Sigmoid colon (tissue), 7 donors: ENCODE results near the gene FUT9. TPM values are rescaled to one million over a fixed set of nuclear protein-coding genes. Genes with fewer than 3 reads are reported as not detected.

Experiments
- DNase-seq: peaks from one replicate; pipeline ENCODE4 v3.0.0-alpha.2; 2019
- H3K27ac ChIP-seq, 4 donors: fragments of 200-600 bp; sonication (generic); one replicate each; pipeline ENCODE4 v1.5.1; 2016 to 2019; ENCODE audit warnings: mild to moderate bottlenecking in 1 of 4
- H3K27me3 ChIP-seq, 3 donors: fragments of 200-600 bp; sonication (generic); one replicate each; pipeline ENCODE4 v1.5.1; 2019; ENCODE audit warnings: mild to moderate bottlenecking in 1 of 3
- H3K36me3 ChIP-seq, 4 donors: fragments of 200-600 bp; sonication (generic); one replicate each; pipeline ENCODE4 v1.5.1; 2016 to 2019
- H3K4me1 ChIP-seq, 4 donors: fragments of 200-600 bp; sonication (generic); one replicate each; pipeline ENCODE4 v1.5.1; 2017 to 2019
- H3K4me3 ChIP-seq, 4 donors: fragments of 200-600 bp; sonication (generic); one replicate each; pipeline ENCODE4 v1.5.1; 2017 to 2019; ENCODE audit warnings: mild to moderate bottlenecking in 2 of 4, moderate library complexity in 1 of 4
- H3K9me3 ChIP-seq, 4 donors: fragments of 200-600 bp in 3 of 4; sonication (generic) in 3 of 4; one replicate each; pipeline versions ENCODE4 v1.5.1 to v1.6.1; 2013 to 2019
- CTCF ChIP-seq, 4 experiments: fragments of 450-650 bp in 3 of 4; fragments of 200-600 bp in 1 of 4; IDR thresholded peaks; one replicate each; pipeline ENCODE4 v1.5.1; 2016 to 2019; ENCODE audit warnings: antibody characterized with exemption in 4 of 4, mild to moderate bottlenecking in 3 of 4, moderate library complexity in 2 of 4
- EP300 ChIP-seq, 4 donors: sonication (generic); formaldehyde crosslinking; IDR thresholded peaks; one replicate each; pipeline ENCODE4 v1.6.1; 2017; ENCODE audit warnings: antibody characterized with exemption in 4 of 4
- POLR2A ChIP-seq, 2 donors: fragments of 450-650 bp; IDR thresholded peaks; one replicate each; pipeline ENCODE4 v1.6.1; 2016; ENCODE audit warnings: antibody characterized with exemption in 2 of 2, mild to moderate bottlenecking in 2 of 2, moderate library complexity in 2 of 2
- POLR2AphosphoS5 ChIP-seq, 4 donors: sonication (generic); formaldehyde crosslinking; IDR thresholded peaks; one replicate each; pipeline ENCODE4 v1.6.1; 2017; ENCODE audit warnings: antibody characterized with exemption in 4 of 4
- WGBS, 2 donors: extraction: QIAGEN DNeasy Blood & Tissue Kit; methylation state at CpG; one replicate each; pipeline ENCODE4 v1.1.7; 2013; 5-methylcytosine and 5-hydroxymethylcytosine counted together
- intact Hi-C: fragments of 100-400 bp; cut with DNase I; formaldehyde crosslinking; loops from one replicate; pipeline ENCODE4 v1.15.1; 2023
- polyA plus RNA-seq, 3 donors: library from polyadenylated mRNA; stranded (reverse); fragments of 200-250 nt; gene quantifications; one replicate each; pipeline ENCODE4 v1.2.3, GENCODE V29; 2013
- total RNA-seq, 4 donors: library from RNA; depleted of rRNA; stranded (reverse); fragments of >200 nt; gene quantifications; one replicate each; pipeline ENCODE4 v1.1.0, GENCODE V29; 2016
- donor health status: healthy with polysubstance abuse.
- donor health status: Bipolar disorder and iron deficiency.
- donor health status: healthy.

The FUT9 gene
- total and polyA plus RNA-seq, 7 donors, result 0.01 to 2.1 (median 0.55) TPM; not detected in 2

GRCh38 chr6:96153775-96154174, 138.0 kb downstream of the FUT9 start:
- Histone ChIP-seq H3K27me3 (no peaks in the 10 kb centered on the region), H3K36me3 (no peaks in the 10 kb centered on the region), H3K27ac (no peak overlapping the region), H3K4me3 (no peak overlapping the region), H3K9me3 (no peaks in the 10 kb centered on the region), H3K4me1 (peaks cover 0 to 29% (median 8%) of the 10 kb centered on the region in 4 donors)
- intact Hi-C loops, result no loop called here
- no peak for DNase-seq
- TF ChIP-seq POLR2AphosphoS5 (IDR thresholded peaks at IDR 0.05) (no peak), CTCF (IDR thresholded peaks at IDR 0.05) (no peak), POLR2A (IDR thresholded peaks at IDR 0.05) (no peak)

GRCh38 chr6:96156425-96156824, 140.7 kb downstream of the FUT9 start:
- DNase-seq, result no peak
- H3K27me3 ChIP-seq, result no peaks in the 10 kb centered on the region
- H3K36me3 ChIP-seq, result no peaks in the 10 kb centered on the region
- peaks cover 0 to 19% (median 5%) of the 10 kb centered on the region in 4 donors for H3K4me1 ChIP-seq
- peak overlapping the region in 3 of 4 donors; percentile 52 to 68 (median 61) for H3K27ac ChIP-seq
- 71 to 78% methylated on average over 4 of the region's 4 CpGs for WGBS, 2 donors
- TF ChIP-seq EP300 (IDR thresholded peaks at IDR 0.05), result no peak
- TF ChIP-seq POLR2A (IDR thresholded peaks at IDR 0.05), result no peak
- TF ChIP-seq POLR2AphosphoS5 (IDR thresholded peaks at IDR 0.05), result no peak
- TF ChIP-seq CTCF (IDR thresholded peaks at IDR 0.05), result no peak
- peak overlapping the region in 1 of 4 donors; percentile 20 for H3K4me3 ChIP-seq
- no peaks in the 10 kb centered on the region for H3K9me3 ChIP-seq
- intact Hi-C loops, result no loop called here

DNA sequence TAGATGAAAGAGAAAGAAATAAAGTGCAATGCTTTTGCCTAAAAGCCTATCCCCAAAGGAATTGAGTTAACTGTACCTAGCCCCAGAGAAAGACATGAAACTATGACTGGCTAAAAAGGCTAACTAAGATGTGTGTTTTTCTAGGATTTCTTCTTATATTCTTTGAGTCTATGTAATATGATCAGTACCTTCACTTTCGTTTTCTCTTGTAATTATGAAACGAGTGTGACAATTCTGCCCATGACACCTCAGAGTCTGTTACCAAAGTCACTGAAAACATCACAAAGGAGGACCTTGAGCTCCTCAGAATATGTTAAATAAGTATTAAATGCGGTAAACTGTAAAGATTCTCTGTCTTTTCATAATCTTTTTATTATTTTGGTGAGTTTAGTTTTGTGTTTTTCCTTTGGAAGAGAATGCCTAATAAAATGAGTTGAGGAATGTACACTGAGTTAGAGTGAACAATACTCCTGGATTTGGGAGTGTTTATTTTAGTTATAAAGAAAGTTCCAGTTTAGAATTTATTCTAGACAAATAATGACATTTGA, 141.3 kb downstream of the FUT9 start:
- Histone ChIP-seq H3K36me3 (no peaks in the 10 kb centered on the region), H3K27me3 (no peaks in the 10 kb centered on the region), H3K27ac (peak overlapping the region in 3 of 4 donors; percentile 52 to 68 (median 61)), H3K9me3 (no peaks in the 10 kb centered on the region), H3K4me3 (peak overlapping the region in 3 of 4 donors; percentile 11 to 24 (median 20)), H3K4me1 (peaks cover 0 to 12% (median 5%) of the 10 kb centered on the region in 4 donors)
- 19 to 46% methylated on average over 3 of the region's 3 CpGs for WGBS, 2 donors
- DNase-seq, result no peak
- TF ChIP-seq CTCF (IDR thresholded peaks at IDR 0.05), result no peak
- intact Hi-C loops, result no loop called here

DNA sequence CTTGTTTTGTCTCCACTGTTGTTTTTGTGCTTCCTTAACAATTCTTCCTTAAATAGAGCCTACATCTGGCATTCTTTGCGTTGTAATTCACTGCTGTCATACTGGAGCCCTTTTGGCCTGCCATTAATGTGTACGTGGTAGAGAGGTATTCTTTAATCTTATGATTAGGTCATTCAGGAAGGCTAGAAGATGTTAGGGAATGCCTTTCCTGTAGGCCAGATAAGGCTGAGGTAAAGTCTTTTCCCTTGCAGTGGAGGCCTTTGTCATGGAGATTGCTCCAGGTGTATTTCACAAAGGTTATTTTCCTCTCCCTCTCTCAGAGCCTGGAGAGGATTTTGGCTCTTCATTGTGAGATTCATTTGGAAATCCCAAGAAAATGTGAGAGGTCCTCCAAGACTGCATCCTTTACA, 146.9 kb downstream of the FUT9 start:
- Histone ChIP-seq H3K27ac (no peak overlapping the region), H3K4me1 (peaks cover 0 to 3% (median 1%) of the 10 kb centered on the region in 4 donors), H3K9me3 (no peaks in the 10 kb centered on the region), H3K27me3 (no peaks in the 10 kb centered on the region), H3K4me3 (no peak overlapping the region), H3K36me3 (no peaks in the 10 kb centered on the region)
- TF ChIP-seq POLR2AphosphoS5 (IDR thresholded peaks at IDR 0.05), result no peak
- no peak for TF ChIP-seq POLR2A (IDR thresholded peaks at IDR 0.05)
- TF ChIP-seq EP300 (IDR thresholded peaks at IDR 0.05), result no peak
- no peak for TF ChIP-seq CTCF (IDR thresholded peaks at IDR 0.05)
- intact Hi-C loops, result no loop called here
- 18 to 33% methylated on average over 2 of the region's 2 CpGs for WGBS, 2 donors
- no peak for DNase-seq

DNA sequence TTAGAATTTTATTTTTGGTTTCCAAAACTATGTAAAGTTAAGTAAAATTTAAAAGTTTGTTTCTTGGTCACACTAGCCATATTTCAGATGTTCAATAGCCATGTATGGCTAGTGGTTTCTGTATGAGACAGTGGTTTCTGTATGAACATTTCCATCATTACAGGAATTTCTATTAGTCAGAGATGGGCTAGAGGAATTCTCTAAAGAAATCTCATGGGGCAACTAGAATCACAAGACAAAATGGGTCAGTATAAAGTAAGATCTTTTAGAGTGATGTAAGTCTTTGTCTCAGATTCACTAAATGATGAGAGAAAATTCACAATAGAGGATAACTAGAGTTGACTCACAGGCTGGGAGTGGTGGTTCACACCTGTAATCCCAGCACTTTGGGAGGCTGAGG, 149.0 kb downstream of the FUT9 start:
- Histone ChIP-seq H3K36me3 (no peaks in the 10 kb centered on the region), H3K4me3 (no peak overlapping the region), H3K27me3 (no peaks in the 10 kb centered on the region), H3K4me1 (no peaks in the 10 kb centered on the region), H3K27ac (no peak overlapping the region), H3K9me3 (no peaks in the 10 kb centered on the region)
- no peak for DNase-seq
- TF ChIP-seq EP300 (IDR thresholded peaks at IDR 0.05), result no peak
- TF ChIP-seq POLR2A (IDR thresholded peaks at IDR 0.05), result no peak
- no peak for TF ChIP-seq POLR2AphosphoS5 (IDR thresholded peaks at IDR 0.05)
- TF ChIP-seq CTCF (IDR thresholded peaks at IDR 0.05), result no peak
- intact Hi-C loops, result no loop called here
